KBM-7 (cell line): ENCODE data around the gene HERPUD2.
"Not testable (repeated sequence)": the region's sequence is repeated elsewhere in the genome, so short reads cannot be mapped to it uniquely, and the experiment has no call there.

Experiments
- DNase-seq: peaks from one replicate; pipeline ENCODE4 v3.0.0-alpha.2; 2015
- in situ Hi-C: fragments of 300-500 bp; cut with MboI; formaldehyde crosslinking; loops from 2 replicates; pipeline ENCODE4 v1.14.3; 2020; ENCODE audit warnings: low sequenced_read_pairs, low pct_unique_long_range_greater_than_20kb, mixed read lengths

The HERPUD2 gene

GRCh38 chr7:35691827-35692307 lies 3.1 kb downstream of the HERPUD2 start:
- DNase-seq = peak; percentile 65
- in situ Hi-C loops = no loop called here

- in situ Hi-C loops = no loop called here
- DNase-seq = peak; percentile 29
Observed at GRCh38 chr7:35691366-35691765, 3.6 kb downstream of the HERPUD2 start.

GRCh38 chr7:35690614-35691013 lies 4.3 kb downstream of the HERPUD2 start:
- in situ Hi-C loops = not testable (repeated sequence)
- peak; percentile 58 for DNase-seq

- in situ Hi-C loops = no loop called here
Observed at GRCh38 chr7:35685781-35686180, 9.2 kb downstream of the HERPUD2 start.

GRCh38 chr7:35681231-35682029 lies 13.5 kb downstream of the HERPUD2 start:
- no peak for DNase-seq
- in situ Hi-C loops = no loop called here

More at GRCh38 chr7:35685781-35686180, 9.2 kb downstream of the HERPUD2 start:
- no peak for DNase-seq

- in situ Hi-C loops = no loop called here
- DNase-seq = no peak
Observed at GRCh38 chr7:35680403-35681013, 14.4 kb downstream of the HERPUD2 start.

GRCh38 chr7:35677582-35678356 lies 17.2 kb downstream of the HERPUD2 start:
- in situ Hi-C loops = no loop called here
- DNase-seq = no peak

GRCh38 chr7:35676211-35676610 lies 18.7 kb downstream of the HERPUD2 start:
- in situ Hi-C loops = no loop called here
- peak; percentile 26 for DNase-seq

- no peak for DNase-seq
- in situ Hi-C loops = no loop called here
Observed at GRCh38 chr7:35670856-35671569, 23.9 kb downstream of the HERPUD2 start.

GRCh38 chr7:35660411-35660810 lies 34.5 kb downstream of the HERPUD2 start:
- DNase-seq, in situ Hi-C loops: not testable (repeated sequence)

- no peak for DNase-seq
- in situ Hi-C loops = no loop called here
Observed at GRCh38 chr7:35658606-35659201, 36.2 kb downstream of the HERPUD2 start.

- no peak for DNase-seq
- in situ Hi-C loops = no loop called here
Observed at GRCh38 chr7:35657125-35657524, 37.8 kb downstream of the HERPUD2 start.

- in situ Hi-C loops, DNase-seq: not testable (repeated sequence)
Observed at GRCh38 chr7:35654558-35654957, 40.4 kb downstream of the HERPUD2 start.

GRCh38 chr7:35652124-35652523 lies 42.8 kb downstream of the HERPUD2 start:
- in situ Hi-C loops = no loop called here
- DNase-seq = no peak

GRCh38 chr7:35650751-35651150 lies 44.2 kb downstream of the HERPUD2 start:
- no peak for DNase-seq
- in situ Hi-C loops = no loop called here

GRCh38 chr7:35649711-35650110 lies 45.2 kb downstream of the HERPUD2 start:
- in situ Hi-C loops = no loop called here
- DNase-seq = no peak

- in situ Hi-C loops = no loop called here
- no peak for DNase-seq
Observed at GRCh38 chr7:35648367-35648766, 46.6 kb downstream of the HERPUD2 start.

GRCh38 chr7:35647171-35647574 lies 47.8 kb downstream of the HERPUD2 start:
- in situ Hi-C loops = no loop called here
- DNase-seq = no peak
